T47D (cell line): ENCODE measurements around the gene WDR83.
"Not testable (repeated sequence)": the region's sequence is repeated elsewhere in the genome, so short reads cannot be mapped to it uniquely, and the experiment has no call there.

ENCODE experiments used
- DNase-seq, 2 experiments: peaks; one replicate each; pipeline versions ENCODE4 v3.0.0 to v3.0.0-alpha.2; 2011 to 2012; ENCODE audit warnings: low read depth in 1 of 2, low spot score in 1 of 2
- JUND ChIP-seq: IDR thresholded peaks from 2 replicates; pipeline ENCODE4 v1.6.1; 2012; ENCODE audit warnings: low read depth
- in situ Hi-C: cut with HindIII; loops from 2 replicates; pipeline ENCODE4 v1.10.0; 2016; ENCODE audit warnings: low sequenced_read_pairs, low pct_unique_long_range_greater_than_20kb

WDR83 gene

GRCh38 chr19:12641456-12641855, 25.2 kb upstream of the WDR83 start:
- in situ Hi-C loops: no loop called here
- TF ChIP-seq JUND: no peak
- DNase-seq: no peak

DNA sequence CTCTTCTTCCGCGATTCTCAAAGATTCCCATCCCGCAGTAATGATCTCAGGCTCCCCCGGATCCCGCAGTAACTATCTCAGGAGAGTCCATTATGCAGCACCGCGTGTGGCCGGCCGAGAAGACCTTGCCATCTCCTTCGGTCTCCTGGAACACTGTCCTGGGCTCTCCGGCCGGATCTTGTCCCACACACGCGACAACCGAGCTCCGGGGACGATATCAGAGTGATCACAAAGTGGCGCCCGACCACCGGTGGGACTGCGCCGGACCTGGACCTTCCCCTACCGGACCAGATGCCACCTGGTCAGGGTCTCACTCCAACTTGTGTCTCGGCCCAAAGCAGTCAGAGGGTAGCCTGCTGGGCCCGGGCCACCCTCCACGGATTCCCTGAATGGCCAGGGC, 24.1 kb upstream of the WDR83 start:
- in situ Hi-C loops: no loop called here
- no peak for TF ChIP-seq JUND

DNA sequence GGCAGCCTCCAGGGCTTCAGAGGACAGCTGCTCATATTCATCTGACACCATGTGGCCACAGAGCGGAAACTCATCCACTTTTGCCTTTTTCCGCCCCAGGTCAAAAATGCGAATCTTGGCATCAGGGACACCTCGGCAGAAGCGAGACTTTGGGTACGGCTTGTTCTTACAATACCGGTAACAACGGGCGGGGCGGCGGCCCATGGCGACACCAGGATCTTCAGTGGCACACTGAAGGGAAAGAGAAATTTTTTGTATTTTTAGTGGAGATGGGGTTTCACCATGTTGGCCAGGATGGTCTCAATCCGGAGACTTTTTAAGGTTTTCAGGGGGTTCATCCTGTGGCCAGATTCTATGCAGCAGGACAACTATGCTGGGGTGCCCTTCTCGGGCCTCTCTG, 22.9 kb upstream of the WDR83 start:
- in situ Hi-C loops, DNase-seq: not testable (repeated sequence)

More for the DNA sequence above, 24.1 kb upstream of the WDR83 start:
- no peak for DNase-seq

- no peak for DNase-seq
- no peak for TF ChIP-seq JUND
- in situ Hi-C loops: no loop called here
Observed at GRCh38 chr19:12646551-12646950, 20.1 kb upstream of the WDR83 start.

GRCh38 chr19:12647047-12647446, 19.6 kb upstream of the WDR83 start:
- no peak for TF ChIP-seq JUND
- in situ Hi-C loops: no loop called here
- no peak for DNase-seq

- in situ Hi-C loops: no loop called here
- DNase-seq: no peak
- no peak for TF ChIP-seq JUND
Observed at GRCh38 chr19:12647490-12648071, 19.0 kb upstream of the WDR83 start.

- no peak for TF ChIP-seq JUND
- no peak for DNase-seq
- in situ Hi-C loops: no loop called here
Observed at GRCh38 chr19:12648088-12648487, 18.5 kb upstream of the WDR83 start.

GRCh38 chr19:12649941-12650340, 16.7 kb upstream of the WDR83 start:
- in situ Hi-C loops: no loop called here
- TF ChIP-seq JUND: no peak

GRCh38 chr19:12652219-12652618, 14.4 kb upstream of the WDR83 start:
- no peak for TF ChIP-seq JUND
- DNase-seq: no peak
- in situ Hi-C loops: no loop called here

More at GRCh38 chr19:12649941-12650340, 16.7 kb upstream of the WDR83 start:
- no peak for DNase-seq

- TF ChIP-seq JUND: no peak
- DNase-seq: no peak
- in situ Hi-C loops: no loop called here
Observed at GRCh38 chr19:12655546-12655945, 11.1 kb upstream of the WDR83 start.

DNA sequence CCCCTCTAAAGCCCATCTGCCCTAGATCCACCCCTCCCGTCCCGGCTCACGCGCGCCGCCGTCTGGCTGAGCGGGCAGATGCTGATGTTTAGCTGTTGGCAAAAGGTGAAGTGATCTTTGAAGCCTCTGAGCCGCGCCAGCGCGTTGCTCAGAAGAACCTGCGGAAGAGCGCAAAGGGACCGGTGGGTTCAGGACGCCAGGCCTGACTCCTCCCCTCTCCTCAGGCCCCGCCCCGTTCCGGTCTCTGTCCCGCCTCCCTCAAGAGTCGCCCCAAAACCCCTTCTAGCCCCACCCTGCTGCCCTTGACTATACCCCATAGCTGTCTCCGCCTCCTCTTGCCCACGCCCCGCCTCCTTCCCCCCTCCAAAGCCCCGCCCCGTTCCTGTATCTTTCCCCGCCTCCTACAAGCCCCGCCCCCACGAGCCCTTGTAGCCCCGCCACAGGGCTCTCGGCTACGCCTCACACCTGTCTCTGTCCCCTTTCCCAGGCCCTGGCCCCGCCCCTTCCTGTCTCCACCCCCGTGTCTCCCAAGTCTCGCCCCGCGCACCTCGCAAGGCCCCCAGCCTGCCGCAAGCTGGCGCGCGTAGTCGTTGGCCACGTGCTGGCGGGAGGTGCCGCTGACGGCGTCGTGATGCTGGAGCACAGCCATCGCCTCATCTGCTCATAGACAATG, 9.6 kb upstream of the WDR83 start:
- no peak for TF ChIP-seq JUND
- no peak for DNase-seq
- in situ Hi-C loops: no loop called here

- in situ Hi-C loops: no loop called here
- DNase-seq: no peak
- TF ChIP-seq JUND: no peak
Observed at GRCh38 chr19:12657966-12658365, 8.6 kb upstream of the WDR83 start.

DNA sequence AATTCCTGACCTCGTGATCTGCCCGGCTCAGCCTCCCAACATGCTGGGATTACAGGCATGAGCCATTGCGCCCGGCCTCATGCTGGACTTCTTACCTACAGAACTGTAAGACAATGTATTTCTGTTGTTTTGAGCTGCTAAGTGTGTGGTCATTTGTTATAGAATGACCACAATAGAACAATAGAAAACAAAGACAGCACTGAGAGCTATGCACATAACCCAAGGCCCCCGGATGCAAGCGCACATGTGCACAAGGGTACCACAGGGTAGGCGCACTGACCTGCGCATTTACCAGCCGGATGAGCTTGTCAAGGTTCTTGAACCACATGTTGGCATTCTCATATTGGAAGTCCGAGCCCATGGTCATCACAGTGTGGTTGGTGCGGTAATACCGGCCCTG, 5.6 kb upstream of the WDR83 start:
- TF ChIP-seq JUND: no peak
- in situ Hi-C loops: no loop called here
- DNase-seq: no peak
